DND-41 (cell line): ENCODE results near the gene WDR4.

Experiments
- CTCF ChIP-seq: IDR thresholded peaks from 2 replicates; pipeline ENCODE4 v1.5.1; 2012; ENCODE audit warnings: borderline replicate concordance, low read length, moderate library complexity, mild to moderate bottlenecking; ENCODE audit not compliant: poor library complexity, severe bottlenecking; ENCODE audit errors: extremely low read depth
- EZH2 ChIP-seq: IDR thresholded peaks from 3 replicates; pipeline ENCODE4 v1.6.1; 2012; ENCODE audit warnings: borderline replicate concordance, low read depth, mild to moderate bottlenecking, moderate library complexity, low read length, inconsistent platforms; ENCODE audit not compliant: severe bottlenecking

- TF ChIP-seq CTCF (no peak), EZH2 (no peak)
Measured at GRCh38 chr21:42859891-42860230, 19.5 kb downstream of the WDR4 start.
